Gastrocnemius medialis (tissue), 4 donors: ENCODE measurements around the gene EEPD1. TPM values are rescaled to one million over a fixed set of nuclear protein-coding genes. Genes with fewer than 3 reads are reported as not detected.

Experiments used
- ATAC-seq, 2 donors: fragments of 150-250 bp; one replicate each; pipeline ENCODE4 v1.9.1; 2016
- DNase-seq, 2 donors: peaks; one replicate each; pipeline ENCODE4 v3.0.0-alpha.2; 2019
- H3K27ac ChIP-seq, 4 donors: fragments of 200-600 bp; sonication (generic); 1 replicate in 1 of 4; 2 replicates in 3 of 4; pipeline ENCODE4 v1.5.1; 2016 to 2018; ENCODE audit warnings: mild to moderate bottlenecking in 2 of 4, moderate library complexity in 1 of 4
- H3K27me3 ChIP-seq, 3 donors: fragments of 200-600 bp; sonication (generic) in 2 of 3; 1 replicate in 1 of 3; 2 replicates in 2 of 3; pipeline versions ENCODE4 v1.5.1 to v1.6.0; 2016 to 2019; ENCODE audit warnings: mild to moderate bottlenecking in 1 of 3, moderate library complexity in 1 of 3
- H3K36me3 ChIP-seq, 2 donors: fragments of 200-600 bp; sonication (generic) in 1 of 2; one replicate each; pipeline ENCODE4 v1.5.1; 2017 to 2018
- H3K4me1 ChIP-seq, 2 donors: fragments of 200-600 bp; sonication (generic) in 1 of 2; one replicate each; pipeline ENCODE4 v1.5.1; 2016 to 2017; ENCODE audit warnings: mild to moderate bottlenecking in 2 of 2
- H3K4me3 ChIP-seq, 4 donors: fragments of 200-600 bp; sonication (generic) in 3 of 4; 1 replicate in 1 of 4; 2 replicates in 3 of 4; pipeline ENCODE4 v1.5.1; 2016 to 2019; ENCODE audit warnings: mild to moderate bottlenecking in 2 of 4
- H3K9me3 ChIP-seq, 3 donors: fragments of 200-600 bp; sonication (generic) in 2 of 3; 1 replicate in 1 of 3; 2 replicates in 2 of 3; pipeline ENCODE4 v1.5.1; 2016 to 2019
- POLR2A ChIP-seq, 2 donors: fragments of 450-650 bp; IDR thresholded peaks; one replicate each; pipeline ENCODE4 v1.6.1; 2017; ENCODE audit warnings: antibody characterized with exemption in 2 of 2, mild to moderate bottlenecking in 2 of 2, moderate library complexity in 2 of 2
- in situ Hi-C, 4 donors: fragments of 200-750 bp; cut with MboI; loops; one replicate each; pipeline versions ENCODE4 v1.15.0 to v1.8.0; 2017; ENCODE audit warnings: low sequenced_read_pairs in 4 of 4
- intact Hi-C: fragments of 100-400 bp; cut with DNase I; formaldehyde crosslinking; loops from one replicate; pipeline ENCODE4 v1.15.1; 2023; ENCODE audit warnings: low total_unique reads
- total RNA-seq, 4 donors: library from RNA; depleted of rRNA; stranded (reverse); fragments of >200 nt; gene quantifications; one replicate each; pipeline versions ENCODE4 v1.1.0 to v1.2.3, GENCODE V29; 2016
- TF ChIP-seq, protein P1 (sequence below), 5 experiments: fragments of 450-650 bp in 3 of 5; fragments of 200-600 bp in 2 of 5; sonication (generic) in 2 of 5; IDR thresholded peaks in 4 of 5; conservative IDR thresholded peaks in 1 of 5; 1 replicate in 4 of 5; 2 replicates in 1 of 5; pipeline ENCODE4 v1.5.1; 2016 to 2019; ENCODE audit warnings: antibody characterized with exemption in 5 of 5, mild to moderate bottlenecking in 3 of 5, moderate library complexity in 3 of 5

Gene EEPD1
- total RNA-seq, 4 donors from 2014 or later, result 41.0 to 68.5 (median 61.3) TPM

- Histone ChIP-seq H3K27me3 (no peaks in the 10 kb centered on the region), H3K4me1 (peaks cover 47 to 52% of the 10 kb centered on the region in 2 donors), H3K9me3 (no peaks in the 10 kb centered on the region), H3K27ac (peak overlapping the region; percentile 70 to 88 (median 84)), H3K36me3 (no peaks in the 10 kb centered on the region), H3K4me3 (no peak overlapping the region)
- ATAC-seq (peak; percentile 69 to 76), DNase-seq (peak; percentile 48 to 59)
- TF ChIP-seq POLR2A (IDR thresholded peaks at IDR 0.05), result peak in 1 of 2 donors; percentile 29
- TF ChIP-seq, protein P1, sequence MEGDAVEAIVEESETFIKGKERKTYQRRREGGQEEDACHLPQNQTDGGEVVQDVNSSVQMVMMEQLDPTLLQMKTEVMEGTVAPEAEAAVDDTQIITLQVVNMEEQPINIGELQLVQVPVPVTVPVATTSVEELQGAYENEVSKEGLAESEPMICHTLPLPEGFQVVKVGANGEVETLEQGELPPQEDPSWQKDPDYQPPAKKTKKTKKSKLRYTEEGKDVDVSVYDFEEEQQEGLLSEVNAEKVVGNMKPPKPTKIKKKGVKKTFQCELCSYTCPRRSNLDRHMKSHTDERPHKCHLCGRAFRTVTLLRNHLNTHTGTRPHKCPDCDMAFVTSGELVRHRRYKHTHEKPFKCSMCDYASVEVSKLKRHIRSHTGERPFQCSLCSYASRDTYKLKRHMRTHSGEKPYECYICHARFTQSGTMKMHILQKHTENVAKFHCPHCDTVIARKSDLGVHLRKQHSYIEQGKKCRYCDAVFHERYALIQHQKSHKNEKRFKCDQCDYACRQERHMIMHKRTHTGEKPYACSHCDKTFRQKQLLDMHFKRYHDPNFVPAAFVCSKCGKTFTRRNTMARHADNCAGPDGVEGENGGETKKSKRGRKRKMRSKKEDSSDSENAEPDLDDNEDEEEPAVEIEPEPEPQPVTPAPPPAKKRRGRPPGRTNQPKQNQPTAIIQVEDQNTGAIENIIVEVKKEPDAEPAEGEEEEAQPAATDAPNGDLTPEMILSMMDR (IDR thresholded peaks at IDR 0.05 in 4 of 5, conservative IDR thresholded peaks at IDR 0.05 in 1 of 5), result no peak
- in situ Hi-C loops (no loop called here), intact Hi-C loops (no loop called here)
Measured at GRCh38 chr7:36115448-36116321, 37.4 kb upstream of the EEPD1 start.

DNA sequence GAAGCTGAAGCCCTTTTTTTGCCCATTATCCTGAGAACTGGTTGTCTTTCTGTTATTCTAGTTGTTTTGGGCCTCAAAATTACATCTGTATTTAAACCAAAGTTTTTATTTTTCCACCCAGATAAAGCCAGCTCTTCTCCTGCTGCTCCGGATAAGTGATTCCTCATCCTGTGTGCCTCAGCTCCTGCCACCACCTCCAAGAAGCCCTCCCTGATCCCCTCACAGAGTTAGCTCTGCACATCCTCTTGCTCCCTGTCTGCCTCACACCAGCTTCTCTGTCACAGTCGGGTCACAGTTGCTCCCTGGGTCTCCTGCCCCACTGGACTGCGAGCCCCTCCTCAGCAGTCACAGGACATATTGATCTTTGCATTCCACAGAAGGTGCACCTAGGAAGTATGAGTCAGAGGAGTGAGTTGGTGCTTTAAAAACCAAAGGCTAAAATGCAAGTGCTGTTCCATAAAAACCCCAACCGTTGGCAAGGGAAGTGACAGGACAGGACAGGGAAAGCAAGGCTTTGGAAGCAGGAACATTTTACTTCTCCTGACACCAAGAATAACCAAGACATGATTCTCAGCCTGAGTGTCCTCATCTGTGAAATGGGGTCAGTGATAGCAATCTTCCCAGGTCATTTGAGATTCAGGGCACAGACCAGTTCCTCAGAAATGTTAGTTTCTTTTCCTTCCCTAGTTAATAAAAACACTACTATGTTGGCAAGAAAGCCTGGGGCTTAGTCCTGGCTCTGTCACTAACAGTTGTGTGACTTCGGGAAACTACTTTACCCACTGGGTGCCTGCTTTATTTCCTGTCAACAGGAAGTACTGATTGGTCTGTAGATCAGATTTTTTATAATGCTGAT lies 36.5 kb upstream of the EEPD1 start:
- Histone ChIP-seq H3K27ac (peak overlapping the region; percentile 70 to 88 (median 84)), H3K4me3 (no peak overlapping the region), H3K36me3 (no peaks in the 10 kb centered on the region), H3K4me1 (peaks cover 47 to 50% of the 10 kb centered on the region in 2 donors), H3K27me3 (no peaks in the 10 kb centered on the region), H3K9me3 (no peaks in the 10 kb centered on the region)
- in situ Hi-C loops, result no loop called here
- ATAC-seq (no peak), DNase-seq (no peak)
- TF ChIP-seq POLR2A (IDR thresholded peaks at IDR 0.05), result no peak
- TF ChIP-seq, protein P1 (IDR thresholded peaks at IDR 0.05 in 4 of 5, conservative IDR thresholded peaks at IDR 0.05 in 1 of 5), result no peak
- intact Hi-C loops, result no loop called here

DNA sequence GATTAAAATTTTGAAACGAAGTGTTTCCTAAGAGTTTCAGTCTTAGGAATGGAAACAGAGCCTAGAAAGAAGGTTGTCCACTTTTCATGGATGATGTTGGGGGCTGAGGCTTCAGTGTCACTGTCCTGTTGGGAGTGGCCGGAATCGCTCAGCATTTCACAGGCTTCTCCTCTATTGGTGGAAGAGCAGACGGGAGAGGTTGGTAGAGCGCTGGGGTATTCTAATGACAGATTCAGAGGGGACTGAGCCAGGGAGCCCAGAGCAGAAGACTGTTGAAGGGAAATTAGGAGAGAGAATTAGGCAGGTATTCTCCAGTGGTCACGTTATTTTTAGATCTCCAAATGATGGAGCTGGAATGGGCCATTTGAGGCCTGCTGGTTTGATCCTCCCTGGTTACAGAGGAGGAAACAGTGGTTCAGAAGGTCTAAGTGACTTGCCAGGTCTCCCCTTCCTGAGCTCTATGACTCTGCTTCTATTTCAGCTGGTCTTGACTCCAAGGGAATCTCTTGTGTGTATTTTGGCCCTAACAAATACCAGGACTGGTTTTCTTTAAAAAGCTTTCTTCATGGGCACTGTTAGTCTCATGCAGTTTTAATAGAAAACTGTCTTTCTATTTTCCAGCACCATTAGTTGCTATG lies 35.7 kb upstream of the EEPD1 start:
- peak overlapping the region; percentile 70 to 88 (median 84) for H3K27ac ChIP-seq
- TF ChIP-seq, protein P1 (IDR thresholded peaks at IDR 0.05 in 4 of 5, conservative IDR thresholded peaks at IDR 0.05 in 1 of 5), result no peak
- TF ChIP-seq POLR2A (IDR thresholded peaks at IDR 0.05), result no peak
- no peaks in the 10 kb centered on the region for H3K36me3 ChIP-seq
- DNase-seq, result no peak
- H3K4me3 ChIP-seq, result no peak overlapping the region
- H3K4me1 ChIP-seq, result peaks cover 47 to 50% of the 10 kb centered on the region in 2 donors
- ATAC-seq, result no peak
- no peaks in the 10 kb centered on the region for H3K9me3 ChIP-seq
- no peaks in the 10 kb centered on the region for H3K27me3 ChIP-seq
- intact Hi-C loops, result no loop called here
- in situ Hi-C loops, result no loop called here

GRCh38 chr7:36118344-36118743 lies 34.7 kb upstream of the EEPD1 start:
- DNase-seq (no peak), ATAC-seq (no peak)
- Histone ChIP-seq H3K4me1 (peaks cover 47 to 50% of the 10 kb centered on the region in 2 donors), H3K27ac (peak overlapping the region in 2 of 4 donors; percentile 82 to 88), H3K9me3 (no peaks in the 10 kb centered on the region), H3K36me3 (no peaks in the 10 kb centered on the region), H3K4me3 (no peak overlapping the region), H3K27me3 (no peaks in the 10 kb centered on the region)
- in situ Hi-C loops, result no loop called here
- intact Hi-C loops, result no loop called here
- TF ChIP-seq, protein P1 (IDR thresholded peaks at IDR 0.05 in 4 of 5, conservative IDR thresholded peaks at IDR 0.05 in 1 of 5), result no peak
- no peak for TF ChIP-seq POLR2A (IDR thresholded peaks at IDR 0.05)
